Neuronal stem cell (in vitro differentiated cells): Measurements from ENCODE around the gene KLHDC10.
A peak's percentile ranks its signal among the peaks of the same experiment; 100 is the strongest.

Experiments used
- DNase-seq: peaks from one replicate; pipeline ENCODE4 v3.0.0-alpha.2; 2013; ENCODE audit warnings: low spot score
- H2AFZ ChIP-seq: one replicate; pipeline ENCODE4 v1.6.1; 2013; ENCODE audit warnings: mild to moderate bottlenecking, low read length, inconsistent platforms
- H2AK5ac ChIP-seq: 2 replicates; pipeline ENCODE4 v1.6.1; 2013; ENCODE audit warnings: low read depth, mild to moderate bottlenecking, inconsistent platforms, low read length, moderate library complexity, mixed read lengths
- H2BK120ac ChIP-seq: 2 replicates; pipeline ENCODE4 v1.6.1; 2013; ENCODE audit warnings: low read depth, mild to moderate bottlenecking, inconsistent platforms, low read length, moderate library complexity, mixed read lengths
- H2BK12ac ChIP-seq: one replicate; pipeline ENCODE4 v1.6.1; 2013; ENCODE audit warnings: low read length, inconsistent platforms
- H2BK15ac ChIP-seq: 2 replicates; pipeline ENCODE4 v1.6.1; 2013; ENCODE audit warnings: mild to moderate bottlenecking, low read length, inconsistent platforms, mixed read lengths
- H2BK5ac ChIP-seq: one replicate; pipeline ENCODE4 v1.6.1; 2013; ENCODE audit warnings: inconsistent platforms, mild to moderate bottlenecking, low read length, moderate library complexity
- H3K14ac ChIP-seq: one replicate; pipeline ENCODE4 v1.6.1; 2013; ENCODE audit warnings: low read length, inconsistent platforms
- H3K18ac ChIP-seq: 2 replicates; pipeline ENCODE4 v1.6.1; 2013; ENCODE audit warnings: low read length, inconsistent platforms
- H3K23ac ChIP-seq: 2 replicates; pipeline ENCODE4 v1.6.1; 2013; ENCODE audit warnings: low read depth, mild to moderate bottlenecking, mixed read lengths, low read length, inconsistent platforms; ENCODE audit not compliant: poor library complexity
- H3K27ac ChIP-seq: replicated peaks from 3 replicates; pipeline ENCODE4 v1.5.1; 2013; ENCODE audit warnings: low read length, inconsistent platforms
- H3K27me3 ChIP-seq, 3 experiments: 2 replicates each; pipeline ENCODE4 v1.6.1; 2013; ENCODE audit warnings: low read length in 3 of 3, mild to moderate bottlenecking in 2 of 3, inconsistent platforms in 1 of 3, low read depth in 1 of 3, mixed read lengths in 1 of 3, moderate library complexity in 1 of 3; ENCODE audit not compliant: control insufficient read depth in 3 of 3, insufficient read depth in 3 of 3
- H3K36me3 ChIP-seq, 2 donors: replicated peaks in 1 of 2; 2 replicates each; pipeline ENCODE4 v1.6.1; 2013; ENCODE audit warnings: low read length in 2 of 2; ENCODE audit not compliant: control insufficient read depth in 2 of 2, insufficient read depth in 2 of 2
- H3K4ac ChIP-seq: 2 replicates; pipeline ENCODE4 v1.6.1; 2013; ENCODE audit warnings: inconsistent platforms, mild to moderate bottlenecking, low read length, moderate library complexity
- H3K4me1 ChIP-seq, 2 donors: 1 replicate in 1 of 2; 2 replicates in 1 of 2; pipeline ENCODE4 v1.6.1; 2013; ENCODE audit warnings: low read length in 2 of 2, low read depth in 1 of 2; ENCODE audit not compliant: control insufficient read depth in 2 of 2, insufficient read depth in 1 of 2
- H3K4me2 ChIP-seq: one replicate; pipeline ENCODE4 v1.6.1; 2013; ENCODE audit warnings: mild to moderate bottlenecking, low read length, inconsistent platforms; ENCODE audit not compliant: insufficient read depth, poor library complexity, severe bottlenecking
- H3K4me3 ChIP-seq, 2 donors: 2 replicates each; pipeline ENCODE4 v1.5.1; 2013; ENCODE audit warnings: low read length in 2 of 2, mild to moderate bottlenecking in 2 of 2, inconsistent platforms in 1 of 2, moderate library complexity in 1 of 2
- H3K79me1 ChIP-seq: one replicate; pipeline ENCODE4 v1.6.1; 2013; ENCODE audit warnings: low read depth, mild to moderate bottlenecking, inconsistent platforms, low read length, moderate library complexity
- H3K9ac ChIP-seq: one replicate; pipeline ENCODE4 v1.6.1; 2013; ENCODE audit warnings: mild to moderate bottlenecking, low read depth, low read length, inconsistent platforms; ENCODE audit not compliant: poor library complexity
- H3K9me3 ChIP-seq, 2 donors: replicated peaks in 1 of 2; 2 replicates each; pipeline versions ENCODE3 to v1.6.1; 2013; ENCODE audit warnings: low read length in 2 of 2, mild to moderate bottlenecking in 2 of 2, inconsistent platforms in 1 of 2, low read depth in 1 of 2, mixed read lengths in 1 of 2, moderate library complexity in 1 of 2; ENCODE audit not compliant: control insufficient read depth in 2 of 2, insufficient read depth in 1 of 2
- H4K8ac ChIP-seq: one replicate; pipeline ENCODE4 v1.6.1; 2013; ENCODE audit warnings: low read depth, mild to moderate bottlenecking, inconsistent platforms, low read length, moderate library complexity
- H4K91ac ChIP-seq: one replicate; pipeline ENCODE4 v1.6.1; 2013; ENCODE audit warnings: low read length, low read depth, mild to moderate bottlenecking, inconsistent platforms; ENCODE audit not compliant: poor library complexity
- WGBS, 2 donors: extraction: QIAGEN DNeasy Blood & Tissue Kit; methylation state at CpG; one replicate each; pipeline ENCODE4 v1.1.7; 2013; ENCODE audit warnings: missing lambda C conversion rate in 2 of 2, mixed read lengths in 1 of 2; ENCODE audit not compliant: insufficient read length in 2 of 2, insufficient replicate concordance in 1 of 2; ENCODE audit errors: extremely low coverage in 2 of 2; 5-methylcytosine and 5-hydroxymethylcytosine counted together

The KLHDC10 gene

GRCh38 chr7:130065500-130066152 lies 4.7 kb upstream of the KLHDC10 start:
- Histone ChIP-seq H3K79me1 (no peaks in the 10 kb centered on the region), H2BK120ac (no peak overlapping the region), H4K91ac (no peak overlapping the region), H3K18ac (no peak overlapping the region), H3K36me3 (no peaks in the 10 kb centered on the region), H2BK5ac (no peak overlapping the region), H3K4me2 (no peak overlapping the region), H3K14ac (no peak overlapping the region), H3K9me3 (no peaks in the 10 kb centered on the region), H2BK12ac (no peak overlapping the region), H3K4me3 (no peak overlapping the region), H3K27me3 (no peaks in the 10 kb centered on the region), H3K4ac (no peak overlapping the region), H2AFZ (no peak overlapping the region), H3K23ac (no peak overlapping the region), H2BK15ac (no peak overlapping the region), H3K9ac (no peak overlapping the region), H3K27ac (no peak overlapping the region), H3K4me1 (no peaks in the 10 kb centered on the region), H2AK5ac (no peak overlapping the region), H4K8ac (no peak overlapping the region)
- no CpG with 5 or more reads among the region's 6 CpGs for WGBS, 2 donors
- DNase-seq: no peak

DNA sequence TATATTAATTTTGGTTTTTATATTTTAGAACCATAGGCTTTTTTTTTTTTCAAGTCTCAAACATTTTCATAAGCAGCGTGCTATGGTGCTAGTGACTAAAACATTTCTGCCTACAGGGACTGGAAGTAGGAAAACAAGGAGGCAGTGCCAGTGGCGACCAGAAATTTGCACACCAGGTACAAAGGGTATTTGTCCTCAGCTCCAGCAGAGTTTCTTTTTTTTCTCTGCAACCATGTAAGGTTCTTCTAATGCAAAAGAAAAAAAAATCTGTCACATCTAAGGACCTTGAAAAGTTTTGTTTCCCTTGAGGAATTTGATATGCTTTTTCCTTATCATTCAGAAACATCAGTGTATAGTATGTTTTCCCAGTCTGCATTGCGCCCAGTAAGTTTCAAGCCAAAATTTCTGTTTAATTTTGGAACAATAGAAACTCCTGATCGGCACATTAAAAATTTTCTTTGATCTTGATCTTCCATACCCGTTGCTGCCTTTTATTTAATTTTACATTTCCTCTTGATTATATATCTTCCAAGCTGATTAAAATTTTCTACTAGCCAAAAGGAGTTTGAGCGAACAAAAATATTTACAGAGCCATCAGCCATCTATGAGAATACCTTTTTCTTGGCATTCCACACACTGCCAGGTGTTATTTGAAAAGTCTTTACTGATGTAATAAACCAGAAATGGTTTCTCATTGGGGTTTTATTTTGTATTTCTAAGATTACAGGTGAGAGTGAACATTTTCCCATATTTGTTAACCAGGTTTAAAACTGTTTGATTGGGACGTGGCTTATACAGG lies 956 bp upstream of the KLHDC10 start:
- no peaks in the 10 kb centered on the region for H3K27me3 ChIP-seq
- WGBS, 2 donors: no CpG with 5 or more reads among the region's 7 CpGs
- no peak overlapping the region for H2BK12ac ChIP-seq
- peak overlapping the region; percentile 89 for H2AFZ ChIP-seq
- peak overlapping the region; percentile 62 to 78 for H3K4me3 ChIP-seq
- no peak overlapping the region for H3K9ac ChIP-seq
- H3K23ac ChIP-seq: no peak overlapping the region
- peaks cover 1 to 6% of the 10 kb centered on the region in 2 donors for H3K4me1 ChIP-seq
- no peak overlapping the region for H3K27ac ChIP-seq
- no peak overlapping the region for H3K14ac ChIP-seq
- DNase-seq: no peak
- no peaks in the 10 kb centered on the region for H3K9me3 ChIP-seq
- no peak overlapping the region for H3K18ac ChIP-seq
- no peak overlapping the region for H2BK120ac ChIP-seq
- H3K36me3 ChIP-seq: peaks cover 0 to 3% of the 10 kb centered on the region in 2 donors
- no peak overlapping the region for H2BK5ac ChIP-seq
- H4K8ac ChIP-seq: no peak overlapping the region
- H3K4me2 ChIP-seq: peak overlapping the region; percentile 65
- no peak overlapping the region for H2BK15ac ChIP-seq
- no peaks in the 10 kb centered on the region for H3K79me1 ChIP-seq
- H4K91ac ChIP-seq: no peak overlapping the region
- H3K4ac ChIP-seq: no peak overlapping the region
- H2AK5ac ChIP-seq: no peak overlapping the region

- no CpG with 5 or more reads among the region's 10 CpGs for WGBS, 2 donors
- H3K23ac ChIP-seq: no peak overlapping the region
- no peak overlapping the region for H2BK120ac ChIP-seq
- H3K4me1 ChIP-seq: peaks cover 1 to 6% of the 10 kb centered on the region in 2 donors
- H3K36me3 ChIP-seq: peaks cover 0 to 3% of the 10 kb centered on the region in 2 donors
- no peak for DNase-seq
- no peaks in the 10 kb centered on the region for H3K9me3 ChIP-seq
- H3K9ac ChIP-seq: peak overlapping the region; percentile 79
- peaks cover 2% of the 10 kb centered on the region for H3K79me1 ChIP-seq
- peak overlapping the region; percentile 81 for H2AFZ ChIP-seq
- H3K4me3 ChIP-seq: peak overlapping the region; percentile 62 to 97
- H3K27ac ChIP-seq: no peak overlapping the region
- no peak overlapping the region for H3K18ac ChIP-seq
- H2BK15ac ChIP-seq: no peak overlapping the region
- no peak overlapping the region for H2BK12ac ChIP-seq
- H2AK5ac ChIP-seq: no peak overlapping the region
- H2BK5ac ChIP-seq: no peak overlapping the region
- H3K14ac ChIP-seq: no peak overlapping the region
- H3K27me3 ChIP-seq: no peaks in the 10 kb centered on the region
- peak overlapping the region; percentile 49 for H3K4me2 ChIP-seq
- no peak overlapping the region for H3K4ac ChIP-seq
- no peak overlapping the region for H4K91ac ChIP-seq
- no peak overlapping the region for H4K8ac ChIP-seq
Measured at GRCh38 chr7:130070861-130071622, 708 bp downstream of the KLHDC10 start.
